ENCODE measurements around the gene SUMF1.

Gene SUMF1

DNA sequence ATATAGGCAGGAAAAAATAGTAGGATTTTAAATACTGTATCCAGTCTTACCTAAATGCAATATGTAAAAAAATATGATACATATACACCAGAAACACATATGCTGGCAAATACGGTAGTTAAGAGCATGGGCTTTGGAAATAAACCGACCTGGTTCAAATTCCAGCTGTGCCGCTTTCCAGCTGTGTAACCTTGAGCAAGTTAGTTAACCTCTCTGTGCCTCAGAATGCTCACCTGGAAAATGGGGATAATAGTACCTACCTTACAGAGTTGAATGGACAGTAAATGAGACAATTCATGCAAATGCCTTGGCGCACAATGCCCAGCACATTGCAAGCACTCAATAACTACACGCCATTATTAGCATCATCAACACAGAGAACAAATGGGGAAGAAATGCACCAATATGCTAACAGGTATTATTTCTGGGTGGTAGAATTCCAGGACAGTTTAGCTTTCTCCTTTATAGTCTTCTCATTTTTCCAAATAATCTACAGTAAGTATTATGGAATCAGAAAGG lies 50.6 kb downstream of the SUMF1 start:
- DNase-seq (ENCODE audit: low spot score): no peak

DNA sequence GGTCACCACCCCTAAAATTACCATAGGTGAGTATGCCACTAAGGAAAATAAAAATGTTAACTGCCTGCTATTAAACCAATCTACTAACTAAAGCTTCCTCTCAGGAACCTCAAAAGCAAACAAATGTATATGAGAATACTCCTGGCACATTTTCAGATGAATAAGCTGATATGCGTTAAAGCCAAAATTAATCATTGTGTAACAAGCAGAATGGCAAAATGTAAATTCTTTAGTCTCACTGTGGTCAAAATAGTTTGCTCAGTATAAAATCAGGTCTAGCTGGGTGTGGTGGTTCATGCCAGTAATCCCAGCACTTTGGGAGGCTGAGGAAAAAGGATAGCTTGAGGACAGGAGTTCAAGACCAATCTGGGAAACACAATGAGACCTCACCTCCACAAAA lies 53.6 kb downstream of the SUMF1 start:
- DNase-seq (ENCODE audit: low spot score): no peak

DNA sequence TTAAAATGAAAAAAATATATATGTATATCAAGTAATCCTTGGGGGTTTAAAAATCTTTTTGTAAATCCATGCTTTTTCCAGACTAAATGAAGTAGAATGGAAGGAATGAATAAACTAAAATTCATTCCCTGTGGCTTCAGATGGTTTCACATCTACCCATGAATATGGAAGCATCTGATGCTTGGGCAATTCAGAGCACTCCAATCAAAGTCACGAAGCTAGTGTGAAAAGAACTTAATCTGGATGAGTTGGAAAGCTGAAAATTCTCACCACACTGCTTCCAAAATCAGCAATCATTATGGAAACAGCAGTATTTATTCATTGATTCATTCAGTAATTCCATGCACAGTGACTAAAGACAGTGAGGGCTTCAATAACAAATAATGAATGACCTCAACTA lies 55.2 kb downstream of the SUMF1 start:
- DNase-seq (ENCODE audit: low spot score): no peak

DNA sequence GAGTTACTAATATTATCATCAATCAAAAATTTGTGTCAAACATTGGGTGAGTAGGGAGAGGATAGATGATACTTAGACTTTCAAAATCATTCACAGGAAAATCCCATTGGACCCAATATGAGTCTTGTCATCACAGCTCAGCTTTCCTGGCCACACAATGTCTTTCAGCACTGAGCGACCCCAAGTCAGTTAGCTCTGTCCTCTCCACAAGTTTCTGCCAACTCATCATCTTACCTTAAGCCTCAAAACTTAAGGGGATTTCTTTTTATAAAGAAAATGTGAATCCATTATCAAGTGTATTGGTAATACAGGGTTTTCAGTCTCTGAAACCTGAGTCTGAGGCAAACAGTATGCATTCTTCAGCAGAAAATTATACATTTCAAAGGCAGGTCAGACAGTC lies 55.8 kb downstream of the SUMF1 start:
- DNase-seq (ENCODE audit: low spot score): no peak

DNA sequence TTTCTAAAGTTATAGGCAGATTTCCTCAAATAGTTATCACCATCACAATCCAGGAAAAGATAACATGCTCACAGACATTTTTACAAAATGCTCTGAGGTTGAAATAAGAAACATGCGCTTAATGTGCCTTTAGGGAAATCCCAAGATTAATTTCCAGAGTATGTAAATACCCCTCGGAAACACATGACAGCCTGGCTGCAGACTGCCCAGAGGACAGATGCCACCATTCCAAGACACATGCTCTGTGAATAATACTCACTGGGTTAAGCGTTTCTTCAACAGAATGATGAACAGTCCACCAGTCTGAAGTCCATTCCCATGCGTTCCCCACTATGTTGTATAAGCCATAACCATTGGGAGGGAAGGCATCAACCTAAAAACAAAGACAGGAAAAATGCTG lies 56.5 kb downstream of the SUMF1 start:
- DNase-seq (ENCODE audit: low spot score): no peak

DNA sequence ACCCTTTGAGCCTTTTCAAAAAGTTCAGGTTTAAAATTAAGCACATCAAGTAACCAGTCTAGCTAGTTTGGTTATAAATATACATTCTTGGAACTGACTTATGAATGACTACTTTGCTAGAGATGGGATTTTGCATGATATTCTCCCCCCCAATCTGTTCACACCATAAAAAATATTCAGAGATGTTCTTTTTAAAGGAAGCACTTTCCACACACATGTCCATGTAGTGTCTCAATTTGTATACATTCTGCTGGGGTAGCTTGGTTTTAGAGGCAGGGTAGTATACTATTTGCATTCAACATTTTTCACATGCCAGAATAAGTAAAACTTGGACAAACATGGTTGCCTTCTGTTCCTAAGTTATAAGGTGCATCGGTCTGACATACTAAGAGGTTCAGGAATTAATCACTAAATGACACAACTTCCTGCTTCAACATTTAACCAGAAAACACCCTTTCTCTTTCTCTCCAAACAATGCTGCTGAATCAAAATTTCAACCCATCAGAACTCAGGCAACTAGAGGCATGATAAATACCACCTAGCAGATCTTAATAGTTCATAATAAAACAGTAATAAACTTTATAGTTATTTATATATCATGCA lies 57.0 kb downstream of the SUMF1 start:
- no peak for DNase-seq (ENCODE audit: low spot score)

DNA sequence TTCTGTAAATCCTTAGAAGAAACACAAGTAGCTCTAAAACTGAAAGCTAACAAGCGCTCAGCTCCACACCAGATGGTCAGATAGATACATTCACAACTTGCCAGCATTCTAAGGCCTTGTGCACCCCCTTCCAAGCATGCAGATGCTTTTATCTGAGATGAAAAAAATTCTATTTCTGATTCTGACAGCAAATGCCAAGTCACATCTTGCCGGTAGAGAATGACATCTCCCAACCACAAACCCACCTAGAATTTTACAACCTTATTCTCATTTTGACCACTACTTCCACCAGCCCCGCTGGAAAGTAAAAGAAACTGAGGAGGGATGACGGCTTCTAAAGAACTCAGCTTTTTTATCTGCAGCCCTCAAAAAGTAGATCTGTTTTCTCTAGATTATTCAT lies 57.7 kb downstream of the SUMF1 start:
- no peak for DNase-seq (ENCODE audit: low spot score)

DNA sequence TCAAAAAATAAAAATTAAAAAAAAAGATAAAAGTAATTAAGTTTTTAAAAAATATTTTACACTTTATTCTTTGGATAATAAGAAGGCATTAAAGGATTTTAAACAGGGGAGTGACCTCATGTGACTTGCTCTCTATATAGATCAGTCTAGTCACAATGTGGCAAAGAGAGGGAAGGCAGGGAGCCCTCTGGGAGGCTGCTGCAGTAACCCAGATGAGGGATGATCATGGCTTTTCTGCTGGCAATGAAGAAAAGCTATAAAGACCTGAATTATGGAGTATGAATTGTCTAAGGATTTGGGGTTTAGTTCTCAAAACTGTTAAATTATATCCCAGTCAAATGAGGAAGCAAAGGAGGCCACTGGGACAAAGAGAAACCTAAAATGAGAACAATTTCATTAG lies 58.1 kb downstream of the SUMF1 start:
- DNase-seq (ENCODE audit: low spot score): no peak

DNA sequence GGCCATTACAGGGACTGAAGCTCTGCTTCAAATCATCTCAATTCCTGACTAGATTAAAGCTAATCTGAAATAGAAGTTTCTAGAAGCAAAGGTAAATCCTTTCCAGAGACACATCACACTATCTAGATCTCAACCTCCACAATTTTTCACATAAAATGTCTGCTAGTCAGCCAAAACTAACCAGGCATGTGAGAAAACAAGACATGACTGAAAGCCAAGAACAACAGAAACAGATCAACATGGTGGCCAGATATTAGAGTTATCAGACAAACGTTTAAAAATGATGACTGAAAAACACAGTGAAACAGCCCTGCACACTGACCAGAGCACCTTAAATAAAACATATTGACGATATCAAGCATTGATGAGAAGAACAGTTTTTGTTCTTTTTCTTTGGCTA lies 59.1 kb downstream of the SUMF1 start:
- no peak for DNase-seq (ENCODE audit: low spot score)

DNA sequence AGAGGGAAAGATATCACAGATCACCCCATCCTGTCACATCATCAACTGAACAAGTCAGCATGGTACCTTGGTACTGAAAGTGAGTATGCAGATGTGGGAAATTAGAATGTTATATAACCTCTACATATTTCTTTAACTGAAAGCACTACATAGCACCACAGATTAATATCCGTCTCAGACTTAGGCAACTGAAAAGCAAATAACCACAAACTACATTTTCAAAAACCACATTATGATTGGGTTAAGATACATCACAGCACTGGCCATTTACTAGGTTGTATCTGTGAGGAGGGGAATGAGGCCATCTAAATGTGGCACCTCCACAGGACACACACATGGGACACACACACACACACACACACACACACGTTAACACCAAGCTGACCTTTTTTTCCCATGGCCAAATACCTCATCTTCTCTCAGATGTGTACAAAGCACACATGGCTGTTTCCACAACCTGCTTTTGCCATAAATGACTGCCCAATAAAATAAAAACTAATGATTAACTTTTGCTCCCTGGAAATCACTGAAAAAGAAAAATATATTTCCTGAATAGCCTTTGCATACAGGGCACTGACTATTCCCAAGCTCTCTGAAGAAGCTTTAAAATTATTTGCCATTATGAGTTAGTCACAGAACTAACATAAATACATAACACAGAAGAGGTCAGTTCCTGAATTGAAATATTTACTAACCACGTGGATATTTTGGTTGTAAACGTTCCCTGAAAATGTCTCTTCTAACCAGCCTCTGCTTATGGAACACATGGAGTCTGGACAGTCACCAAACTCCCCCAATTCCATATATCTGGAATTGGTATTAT lies 60.1 kb downstream of the SUMF1 start:
- no peak for DNase-seq (ENCODE audit: low spot score)

DNA sequence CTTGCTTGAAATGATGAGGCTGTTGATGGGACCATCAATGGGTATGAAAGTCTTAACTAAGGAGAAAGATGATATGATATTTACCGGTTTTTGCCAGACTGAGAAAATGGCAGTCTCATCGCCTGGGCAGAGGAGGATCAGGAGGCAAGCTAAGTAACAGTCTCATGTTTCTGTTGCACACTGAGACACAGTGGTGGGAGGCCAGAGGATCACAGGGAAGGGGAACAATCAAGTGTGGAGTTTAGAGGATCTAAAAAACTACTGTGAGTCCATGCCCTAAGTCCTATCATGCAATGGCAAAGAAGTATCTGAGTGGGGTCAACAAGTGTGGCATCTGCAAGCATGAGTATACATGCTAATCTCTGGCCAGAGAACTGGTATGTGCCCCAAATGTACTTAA lies 62.2 kb downstream of the SUMF1 start:
- no peak for DNase-seq (ENCODE audit: low spot score)

DNA sequence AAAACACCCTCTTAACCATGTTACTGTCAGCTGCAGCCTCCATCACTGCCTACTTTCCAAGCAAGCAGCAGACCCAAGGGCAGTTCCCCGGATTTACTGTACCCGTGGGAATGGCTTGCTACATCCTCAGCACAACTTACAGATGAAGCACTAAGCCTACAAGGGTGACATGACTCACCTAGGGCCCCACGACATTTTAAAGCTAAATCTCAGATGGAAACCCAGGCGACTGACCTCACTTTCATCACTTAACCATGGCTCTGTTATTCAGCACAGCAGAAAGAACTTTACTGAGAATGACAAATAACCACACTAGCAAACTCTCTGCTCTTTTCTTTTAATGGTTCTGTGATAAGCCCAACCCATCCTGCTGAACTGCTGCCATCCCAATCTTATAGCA lies 65.6 kb downstream of the SUMF1 start:
- no peak for DNase-seq (ENCODE audit: low spot score)

DNA sequence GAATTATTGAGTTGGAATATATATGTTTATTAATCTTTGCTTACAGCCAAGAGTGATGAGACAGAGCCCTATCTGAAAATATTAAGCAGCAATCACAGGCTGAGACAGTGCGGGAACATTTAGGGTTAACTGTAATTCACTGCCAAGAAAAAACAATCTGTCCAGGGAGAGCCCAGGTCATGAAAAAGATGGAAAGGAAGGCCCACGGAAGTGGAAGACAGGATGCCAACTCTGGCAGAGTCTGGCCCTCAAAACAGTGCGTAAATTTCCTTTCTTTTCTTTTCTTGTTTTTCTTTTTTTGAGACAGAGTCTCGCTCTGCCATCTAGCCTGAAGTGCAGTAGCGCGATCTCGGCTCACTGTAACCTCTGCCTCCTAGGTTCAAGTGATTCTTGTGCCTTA lies 67.6 kb downstream of the SUMF1 start:
- no peak for DNase-seq (ENCODE audit: low spot score)

DNA sequence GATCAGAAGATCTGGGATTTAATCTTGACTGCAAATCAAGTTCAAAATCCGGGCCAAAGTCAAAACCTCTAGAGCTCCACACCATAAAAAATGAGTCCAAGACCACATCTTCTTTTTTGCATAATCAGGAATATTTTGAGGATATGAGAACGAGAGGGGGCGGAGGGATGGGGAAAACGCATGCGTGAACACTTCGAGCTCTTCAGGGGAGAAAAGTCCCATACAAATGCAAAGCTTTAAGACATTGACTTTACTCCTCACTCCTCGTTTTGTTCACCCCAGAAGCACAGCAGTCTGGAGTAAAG lies 68.2 kb downstream of the SUMF1 start:
- no peak for DNase-seq (ENCODE audit: low spot score)

DNA sequence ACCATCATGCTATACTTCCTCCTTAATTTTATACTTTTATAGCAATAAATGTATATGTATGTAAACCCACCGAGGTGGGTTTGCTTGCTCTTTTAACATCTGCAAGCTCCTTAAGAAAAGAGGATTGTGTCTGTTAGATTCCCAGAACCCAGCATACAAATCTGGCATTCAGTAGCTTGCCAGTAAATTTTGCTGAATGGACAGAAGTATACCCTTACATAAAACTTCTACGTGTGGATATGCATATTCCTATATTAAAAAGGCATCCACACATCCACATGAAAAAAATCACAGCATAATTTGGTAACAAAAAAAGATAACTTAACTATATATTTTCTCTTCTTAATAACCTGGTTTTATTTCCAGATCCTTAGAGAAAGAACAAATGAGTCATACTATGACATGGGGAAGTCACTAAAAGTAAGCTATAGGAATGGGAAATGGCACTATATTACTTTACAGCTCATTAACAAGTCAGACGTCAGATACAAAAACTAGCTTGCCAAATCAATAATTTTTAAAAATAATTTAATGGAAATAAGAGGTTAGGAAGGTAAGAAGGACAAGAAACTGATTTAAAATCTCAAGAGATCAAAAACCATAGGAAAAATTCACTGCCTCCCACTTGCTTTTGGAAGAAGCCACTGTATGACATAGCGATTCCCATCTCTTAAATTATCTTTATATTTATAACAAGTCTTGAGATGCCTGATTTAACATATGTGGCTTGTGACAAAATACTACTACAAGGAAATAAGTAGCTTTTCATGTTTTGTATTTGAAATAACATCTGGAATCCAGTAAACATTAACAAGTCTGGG lies 68.7 kb downstream of the SUMF1 start:
- no peak for DNase-seq (ENCODE audit: low spot score)

DNA sequence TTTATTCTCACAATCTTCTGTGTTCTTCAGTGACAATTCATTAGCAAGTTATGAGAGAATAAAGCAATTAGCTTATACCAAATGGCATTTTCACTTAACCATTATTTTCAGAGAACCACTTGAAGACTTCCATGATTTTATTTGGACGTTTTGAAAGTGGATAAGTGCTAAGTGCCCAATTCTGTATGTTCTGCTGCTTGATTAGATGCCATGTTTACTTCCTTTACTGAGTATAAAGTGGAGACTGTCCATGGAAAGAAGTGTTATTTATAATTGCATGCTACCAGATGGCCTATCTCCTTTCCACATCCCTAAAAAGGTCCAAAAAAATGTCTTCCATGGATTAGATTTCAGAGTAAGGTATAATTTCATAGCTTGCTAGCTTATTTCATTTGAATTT lies 69.6 kb downstream of the SUMF1 start:
- DNase-seq (ENCODE audit: low spot score): no peak

DNA sequence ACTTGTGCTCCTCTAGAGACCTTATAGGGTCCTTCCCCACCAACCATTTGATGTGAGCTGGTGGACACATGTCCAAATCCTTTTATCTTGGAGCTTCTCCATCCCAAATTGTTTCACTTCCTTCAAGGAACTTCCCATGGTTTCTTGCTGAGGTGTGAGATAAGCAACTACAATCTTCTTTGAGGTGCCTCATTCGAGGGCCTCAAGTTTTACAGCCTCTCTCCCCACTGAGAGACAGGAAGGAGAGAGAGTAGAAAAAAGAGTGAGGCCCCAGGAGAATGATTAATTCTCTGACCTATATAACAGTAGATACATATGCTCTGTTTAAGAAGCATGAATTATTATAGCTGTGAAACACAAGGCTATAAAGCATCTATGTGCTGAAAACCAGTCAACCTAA lies 70.5 kb downstream of the SUMF1 start:
- DNase-seq (ENCODE audit: low spot score): no peak

DNA sequence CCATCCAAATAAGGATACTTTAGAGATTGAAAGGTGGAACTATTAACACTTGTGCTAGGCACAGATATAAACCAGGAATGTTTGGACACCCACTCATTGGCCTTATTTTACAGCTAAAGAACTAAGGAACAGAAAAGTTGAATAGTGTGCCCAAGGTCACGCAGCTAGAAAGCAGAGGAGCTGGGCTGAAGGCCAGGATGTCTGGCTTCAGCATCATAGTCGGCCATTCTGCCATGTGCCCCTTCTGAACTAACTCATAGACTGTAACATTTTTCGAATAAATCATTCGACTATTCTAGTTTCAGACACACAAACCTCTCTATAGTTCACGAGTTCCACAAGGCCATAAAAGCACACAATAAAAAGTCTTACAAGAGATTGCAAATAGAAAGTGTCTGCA lies 71.1 kb downstream of the SUMF1 start:
- no peak for DNase-seq (ENCODE audit: low spot score)

DNA sequence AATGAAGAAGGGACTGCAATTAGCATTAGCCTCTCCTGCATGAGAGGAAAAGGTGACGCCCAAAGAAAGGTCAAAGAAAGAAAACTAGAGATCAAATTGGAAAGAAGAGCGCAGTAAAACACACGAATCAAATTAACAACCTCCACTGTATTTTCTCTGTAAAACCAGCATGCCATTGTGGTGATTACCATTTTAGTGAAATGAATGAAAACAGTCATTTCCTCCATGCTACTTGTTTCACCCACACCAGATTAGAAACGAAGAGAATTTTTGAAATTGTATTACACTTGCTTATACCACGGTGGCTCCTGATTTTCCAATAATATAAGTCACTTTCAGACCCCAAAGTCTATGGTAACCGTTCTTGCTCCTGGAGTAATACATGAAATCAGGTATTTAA lies 71.6 kb downstream of the SUMF1 start:
- no peak for DNase-seq (ENCODE audit: low spot score)

DNA sequence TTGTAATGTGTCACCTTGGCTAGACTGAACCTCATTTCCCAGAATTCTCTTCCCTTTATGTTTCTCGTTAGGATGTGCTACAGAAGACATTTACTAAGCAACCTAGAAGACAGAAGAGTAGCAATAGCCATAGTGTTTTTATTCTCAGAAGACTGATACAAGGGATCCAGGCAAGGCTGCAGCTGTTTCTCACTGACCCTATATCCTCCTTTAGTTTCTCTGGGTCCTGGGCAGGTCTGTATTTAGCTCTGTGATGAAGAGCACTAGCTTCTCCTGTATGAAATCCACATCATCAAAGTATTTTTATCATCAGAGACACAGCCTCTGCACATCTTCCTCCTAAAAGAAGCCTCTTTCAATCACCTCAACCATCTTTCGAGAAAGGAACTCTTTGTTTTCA lies 72.5 kb downstream of the SUMF1 start:
- no peak for DNase-seq (ENCODE audit: low spot score)

DNA sequence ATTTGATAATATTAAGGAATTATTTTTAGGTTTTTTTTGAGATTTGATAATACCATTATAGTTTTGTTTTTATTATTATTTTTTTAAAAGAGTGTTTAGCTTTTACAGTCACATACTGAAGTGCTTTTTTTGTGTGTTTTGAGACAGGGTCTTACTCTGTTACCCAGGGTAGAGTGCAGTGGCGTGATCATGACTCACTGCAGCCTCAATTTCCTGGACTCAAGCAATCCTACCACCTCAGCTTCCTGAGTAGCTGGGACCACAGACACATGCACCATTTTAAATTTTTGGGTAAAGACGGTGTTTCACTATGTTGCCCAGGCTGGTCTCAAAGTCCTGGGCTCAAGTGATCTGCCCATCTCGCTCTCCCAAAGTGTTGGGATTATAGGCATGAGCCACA lies 73.0 kb downstream of the SUMF1 start:
- no peak for DNase-seq (ENCODE audit: low spot score)

DNA sequence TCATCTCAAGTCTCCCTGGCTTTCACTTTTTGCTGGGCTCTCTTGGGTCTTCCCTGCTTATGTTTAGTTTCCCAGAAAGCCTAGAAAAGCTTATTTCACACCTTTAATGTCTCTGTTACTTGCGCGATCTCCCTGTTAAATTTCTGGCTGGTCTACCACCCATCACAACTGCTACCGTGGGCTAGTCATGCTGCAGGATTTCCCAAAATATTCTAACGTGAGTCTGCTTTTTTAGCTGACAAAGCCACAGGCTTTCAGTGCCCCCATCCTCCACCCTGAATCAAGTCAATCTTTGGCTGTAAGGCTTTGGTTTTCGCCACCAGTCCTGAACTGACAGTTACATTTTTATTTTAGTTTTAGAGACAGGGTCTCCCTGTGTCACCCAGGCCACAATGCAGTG lies 74.1 kb downstream of the SUMF1 start:
- no peak for DNase-seq (ENCODE audit: low spot score)
